H4 (cell line): Measurements from ENCODE around the gene YIPF7. TPM values are rescaled to one million over a fixed set of nuclear protein-coding genes. Genes with fewer than 3 reads are reported as not detected.

Experiments used
- DNase-seq: peaks from one replicate; pipeline ENCODE4 v3.0.0-alpha.2; 2015; ENCODE audit warnings: low spot score
- total RNA-seq: library from RNA; depleted of rRNA; stranded (reverse); fragments of >200 nt; shearing (Covaris generic); gene quantifications from 2 replicates; pipeline ENCODE4 v1.2.3, GENCODE V29; 2014; rRNA removed

Gene YIPF7
- total RNA-seq, 1 experiment from 2014 or later: not detected

- DNase-seq: no peak
Observed at GRCh38 chr4:44623676-44624075, 27.7 kb downstream of the YIPF7 start.

- no peak for DNase-seq
Observed at GRCh38 chr4:44616621-44617020, 34.8 kb downstream of the YIPF7 start.

- DNase-seq: no peak
Observed at GRCh38 chr4:44583393-44583792, 68.0 kb downstream of the YIPF7 start.

- no peak for DNase-seq
Observed at GRCh38 chr4:44580231-44580630, 71.2 kb downstream of the YIPF7 start.

GRCh38 chr4:44578954-44579353 lies 72.5 kb downstream of the YIPF7 start:
- no peak for DNase-seq

Other genes with a start within 250 kb of the YIPF7 start
- gene KCTD8, start 202.8 kb downstream of the YIPF7 start, total RNA-seq: 0.18 and 0.21 TPM in 2 replicates
- gene GUF1, start 26.8 kb upstream of the YIPF7 start, total RNA-seq: 12.4 and 14.9 TPM in 2 replicates
- gene GNPDA2, start 74.9 kb upstream of the YIPF7 start, total RNA-seq: 29.8 and 50.2 TPM in 2 replicates